ENCODE data around the gene RNU6-1. TPM values are rescaled to one million over a fixed set of nuclear protein-coding genes. Genes with fewer than 3 reads are reported as not detected.

The RNU6-1 gene
- total RNA-seq, 1 experiment from 2014 or later: not detected

DNA sequence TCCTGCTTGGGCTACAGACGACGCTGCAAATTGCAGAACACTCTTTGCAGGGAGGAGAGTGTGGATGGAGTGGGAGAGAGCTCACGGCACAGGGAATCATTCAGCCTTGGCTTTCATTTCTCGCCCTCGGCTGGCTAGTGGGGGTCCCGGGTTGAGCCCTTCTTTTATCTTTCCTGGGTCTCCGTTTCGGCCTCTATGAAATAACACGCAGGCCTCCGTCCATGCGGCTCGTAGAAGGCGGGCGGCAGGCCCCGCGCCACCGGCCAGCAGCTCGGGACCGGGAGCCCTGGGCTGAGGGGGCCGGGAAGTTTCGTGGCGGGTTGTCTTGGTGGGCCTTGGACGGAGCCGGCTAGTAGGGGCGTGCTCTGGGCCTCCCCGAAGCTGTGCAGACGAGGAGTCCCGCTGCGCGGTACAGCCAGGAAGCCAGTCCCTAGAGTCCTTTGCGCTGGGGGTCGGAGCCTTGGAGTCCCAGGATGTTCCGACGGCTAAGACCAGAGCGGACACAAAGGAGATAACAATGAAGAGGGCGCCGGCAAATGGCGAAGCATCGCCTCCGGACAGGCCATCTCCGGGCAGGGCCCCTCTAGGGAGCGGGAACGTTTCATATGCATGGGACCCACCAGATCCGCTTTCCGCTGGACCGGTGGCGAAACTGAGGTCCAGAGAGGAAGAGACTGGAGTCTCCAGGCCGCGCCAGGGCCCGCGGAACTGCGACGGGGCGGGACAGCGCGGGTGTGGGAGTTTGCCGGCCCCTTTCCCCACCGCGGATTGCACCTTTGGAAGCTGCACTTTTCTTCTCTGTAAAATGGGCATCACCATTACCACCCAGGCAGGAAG is 4.3 kb downstream of the RNU6-1 start:
- DNase-seq (ENCODE audit: low spot score) (peak; percentile 56), ATAC-seq (peak; percentile 0; the same call in 1 of the 2 replicates)
- CTCF ChIA-PET: interaction anchor here (0.6 to 2.4 kb wide), 19 partner anchors 9 to 889 kb away, joined by 3 to 31 read pairs (median 4); partner anchors contain the start of gene SKOR1
- no peak overlapping the region for H3K27ac Mint-ChIP-seq
- H3K36me3 Mint-ChIP-seq: peaks cover 2% of the 10 kb centered on the region; the same call in 1 of the 2 replicates
- POLR2A ChIA-PET: no interaction called here
- TF ChIP-seq RELA (CRISPR knock-in tag; IDR thresholded peaks at IDR 0.05; ENCODE audit: borderline replicate concordance) (no peak), CREM (CRISPR knock-in tag; IDR thresholded peaks at IDR 0.05) (no peak), MYBL2 (CRISPR knock-in tag; IDR thresholded peaks at IDR 0.05) (peak; percentile 55; the same call in 1 of the 2 replicates), SMAD3 (CRISPR knock-in tag; IDR thresholded peaks at IDR 0.05; ENCODE audit: borderline replicate concordance) (no peak), ETV6 (CRISPR knock-in tag; IDR thresholded peaks at IDR 0.05) (0 out of 2 replicates have a peak, but pooled peaks have one; percentile 8), GRHL2 (CRISPR knock-in tag; IDR thresholded peaks at IDR 0.05; ENCODE audit: insufficient replicate concordance, severe bottlenecking) (no peak), ZNF121 (CRISPR knock-in tag; IDR thresholded peaks at IDR 0.05) (peak; percentile 80)
- TF ChIP-seq, protein P1, sequence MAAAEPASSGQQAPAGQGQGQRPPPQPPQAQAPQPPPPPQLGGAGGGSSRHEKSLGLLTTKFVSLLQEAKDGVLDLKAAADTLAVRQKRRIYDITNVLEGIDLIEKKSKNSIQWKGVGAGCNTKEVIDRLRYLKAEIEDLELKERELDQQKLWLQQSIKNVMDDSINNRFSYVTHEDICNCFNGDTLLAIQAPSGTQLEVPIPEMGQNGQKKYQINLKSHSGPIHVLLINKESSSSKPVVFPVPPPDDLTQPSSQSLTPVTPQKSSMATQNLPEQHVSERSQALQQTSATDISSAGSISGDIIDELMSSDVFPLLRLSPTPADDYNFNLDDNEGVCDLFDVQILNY (CRISPR knock-in tag; IDR thresholded peaks at IDR 0.05): 0 out of 2 replicates have a peak, but pooled peaks have one; percentile 53
- TF ChIP-seq, protein P2, sequence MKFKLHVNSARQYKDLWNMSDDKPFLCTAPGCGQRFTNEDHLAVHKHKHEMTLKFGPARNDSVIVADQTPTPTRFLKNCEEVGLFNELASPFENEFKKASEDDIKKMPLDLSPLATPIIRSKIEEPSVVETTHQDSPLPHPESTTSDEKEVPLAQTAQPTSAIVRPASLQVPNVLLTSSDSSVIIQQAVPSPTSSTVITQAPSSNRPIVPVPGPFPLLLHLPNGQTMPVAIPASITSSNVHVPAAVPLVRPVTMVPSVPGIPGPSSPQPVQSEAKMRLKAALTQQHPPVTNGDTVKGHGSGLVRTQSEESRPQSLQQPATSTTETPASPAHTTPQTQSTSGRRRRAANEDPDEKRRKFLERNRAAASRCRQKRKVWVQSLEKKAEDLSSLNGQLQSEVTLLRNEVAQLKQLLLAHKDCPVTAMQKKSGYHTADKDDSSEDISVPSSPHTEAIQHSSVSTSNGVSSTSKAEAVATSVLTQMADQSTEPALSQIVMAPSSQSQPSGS (CRISPR knock-in tag; IDR thresholded peaks at IDR 0.05; ENCODE audit: borderline replicate concordance, low read depth): no peak
- TF ChIP-seq, protein P3, sequence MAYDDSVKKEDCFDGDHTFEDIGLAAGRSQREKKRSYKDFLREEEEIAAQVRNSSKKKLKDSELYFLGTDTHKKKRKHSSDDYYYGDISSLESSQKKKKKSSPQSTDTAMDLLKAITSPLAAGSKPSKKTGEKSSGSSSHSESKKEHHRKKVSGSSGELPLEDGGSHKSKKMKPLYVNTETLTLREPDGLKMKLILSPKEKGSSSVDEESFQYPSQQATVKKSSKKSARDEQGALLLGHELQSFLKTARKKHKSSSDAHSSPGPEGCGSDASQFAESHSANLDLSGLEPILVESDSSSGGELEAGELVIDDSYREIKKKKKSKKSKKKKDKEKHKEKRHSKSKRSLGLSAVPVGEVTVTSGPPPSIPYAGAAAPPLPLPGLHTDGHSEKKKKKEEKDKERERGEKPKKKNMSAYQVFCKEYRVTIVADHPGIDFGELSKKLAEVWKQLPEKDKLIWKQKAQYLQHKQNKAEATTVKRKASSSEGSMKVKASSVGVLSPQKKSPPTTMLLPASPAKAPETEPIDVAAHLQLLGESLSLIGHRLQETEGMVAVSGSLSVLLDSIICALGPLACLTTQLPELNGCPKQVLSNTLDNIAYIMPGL (CRISPR knock-in tag; IDR thresholded peaks at IDR 0.05): peak; percentile 9; the same call in 1 of the 2 replicates
- TF ChIP-seq, protein P4, sequence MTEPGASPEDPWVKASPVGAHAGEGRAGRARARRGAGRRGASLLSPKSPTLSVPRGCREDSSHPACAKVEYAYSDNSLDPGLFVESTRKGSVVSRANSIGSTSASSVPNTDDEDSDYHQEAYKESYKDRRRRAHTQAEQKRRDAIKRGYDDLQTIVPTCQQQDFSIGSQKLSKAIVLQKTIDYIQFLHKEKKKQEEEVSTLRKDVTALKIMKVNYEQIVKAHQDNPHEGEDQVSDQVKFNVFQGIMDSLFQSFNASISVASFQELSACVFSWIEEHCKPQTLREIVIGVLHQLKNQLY (CRISPR knock-in tag; IDR thresholded peaks at IDR 0.05): no peak
- TF ChIP-seq, protein P5, sequence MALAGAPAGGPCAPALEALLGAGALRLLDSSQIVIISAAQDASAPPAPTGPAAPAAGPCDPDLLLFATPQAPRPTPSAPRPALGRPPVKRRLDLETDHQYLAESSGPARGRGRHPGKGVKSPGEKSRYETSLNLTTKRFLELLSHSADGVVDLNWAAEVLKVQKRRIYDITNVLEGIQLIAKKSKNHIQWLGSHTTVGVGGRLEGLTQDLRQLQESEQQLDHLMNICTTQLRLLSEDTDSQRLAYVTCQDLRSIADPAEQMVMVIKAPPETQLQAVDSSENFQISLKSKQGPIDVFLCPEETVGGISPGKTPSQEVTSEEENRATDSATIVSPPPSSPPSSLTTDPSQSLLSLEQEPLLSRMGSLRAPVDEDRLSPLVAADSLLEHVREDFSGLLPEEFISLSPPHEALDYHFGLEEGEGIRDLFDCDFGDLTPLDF (CRISPR knock-in tag; IDR thresholded peaks at IDR 0.05): no peak
- TF ChIP-seq, protein P6, sequence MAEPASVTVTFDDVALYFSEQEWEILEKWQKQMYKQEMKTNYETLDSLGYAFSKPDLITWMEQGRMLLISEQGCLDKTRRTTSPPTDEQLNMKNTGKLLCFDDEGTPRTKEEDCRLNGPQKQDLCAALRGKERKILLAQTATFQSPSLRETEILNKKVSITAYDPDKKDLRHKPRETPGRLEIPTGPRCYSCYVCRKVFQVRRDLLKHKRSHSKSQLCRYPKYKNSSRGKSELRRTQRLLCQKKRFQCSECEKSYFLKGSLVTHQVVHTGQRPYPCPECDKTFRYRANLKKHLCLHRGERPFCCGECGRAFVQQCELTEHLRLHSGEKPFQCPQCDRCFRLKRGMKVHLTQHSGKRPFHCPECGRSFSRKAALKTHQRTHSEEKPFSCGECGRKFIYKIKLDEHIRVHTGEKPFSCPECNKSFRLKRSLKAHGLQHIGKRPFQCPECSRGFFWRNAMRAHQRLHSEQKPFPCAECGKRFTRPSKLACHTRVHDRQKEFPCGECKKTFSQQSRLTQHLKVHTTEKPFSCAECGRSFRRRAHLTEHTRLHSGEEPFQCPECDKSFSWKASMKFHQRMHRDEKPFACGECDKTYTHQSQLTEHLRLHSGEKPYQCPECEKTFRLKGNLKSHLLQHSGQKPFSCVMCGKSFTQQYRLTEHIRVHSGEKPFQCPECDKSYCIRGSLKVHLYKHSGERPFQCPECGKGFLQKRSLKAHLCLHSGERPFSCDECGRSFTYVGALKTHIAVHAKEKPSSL (CRISPR knock-in tag; conservative IDR thresholded peaks at IDR 0.05): no peak
- H3K4me1 Mint-ChIP-seq: peaks cover 45% of the 10 kb centered on the region
- peaks cover 94% of the 10 kb centered on the region for H3K27me3 Mint-ChIP-seq (ENCODE audit: low read depth)
- peak overlapping the region; percentile 73 for H3K4me3 Mint-ChIP-seq
- H3K9me3 Mint-ChIP-seq: no peaks in the 10 kb centered on the region
